Testis (tissue), 2 donors: ENCODE data around the gene FAM20B.

ENCODE experiments used
- POLR2A ChIP-seq: fragments of 450-650 bp; IDR thresholded peaks from one replicate; pipeline ENCODE4 v1.6.1; 2017; ENCODE audit warnings: antibody characterized with exemption, mild to moderate bottlenecking, moderate library complexity
- TF ChIP-seq, protein P1 (sequence below), 3 experiments: fragments of 450-650 bp in 2 of 3; fragments of 200-600 bp in 1 of 3; sonication (generic) in 1 of 3; IDR thresholded peaks; one replicate each; pipeline ENCODE4 v1.5.1; 2016 to 2019; ENCODE audit warnings: antibody characterized with exemption in 3 of 3, mild to moderate bottlenecking in 2 of 3, moderate library complexity in 1 of 3

DNA sequence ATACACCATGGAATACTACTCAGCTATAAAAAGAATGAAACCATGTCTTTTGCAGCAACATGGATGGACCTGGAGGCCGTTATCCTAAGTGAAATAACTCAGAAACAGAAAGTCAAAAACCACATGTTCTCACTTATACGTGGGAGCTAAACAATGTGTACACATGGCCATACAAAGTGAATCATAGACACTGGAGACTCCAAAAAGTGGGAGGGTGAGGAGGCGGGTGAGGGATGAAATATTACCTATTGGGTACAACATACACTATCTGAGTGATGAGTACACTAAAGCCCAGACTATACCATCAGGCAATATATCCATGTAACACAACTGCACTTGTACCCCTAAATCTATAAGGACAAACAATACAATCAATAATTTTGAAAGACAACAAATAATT, 39.5 kb upstream of the FAM20B start:
- TF ChIP-seq, protein P1, sequence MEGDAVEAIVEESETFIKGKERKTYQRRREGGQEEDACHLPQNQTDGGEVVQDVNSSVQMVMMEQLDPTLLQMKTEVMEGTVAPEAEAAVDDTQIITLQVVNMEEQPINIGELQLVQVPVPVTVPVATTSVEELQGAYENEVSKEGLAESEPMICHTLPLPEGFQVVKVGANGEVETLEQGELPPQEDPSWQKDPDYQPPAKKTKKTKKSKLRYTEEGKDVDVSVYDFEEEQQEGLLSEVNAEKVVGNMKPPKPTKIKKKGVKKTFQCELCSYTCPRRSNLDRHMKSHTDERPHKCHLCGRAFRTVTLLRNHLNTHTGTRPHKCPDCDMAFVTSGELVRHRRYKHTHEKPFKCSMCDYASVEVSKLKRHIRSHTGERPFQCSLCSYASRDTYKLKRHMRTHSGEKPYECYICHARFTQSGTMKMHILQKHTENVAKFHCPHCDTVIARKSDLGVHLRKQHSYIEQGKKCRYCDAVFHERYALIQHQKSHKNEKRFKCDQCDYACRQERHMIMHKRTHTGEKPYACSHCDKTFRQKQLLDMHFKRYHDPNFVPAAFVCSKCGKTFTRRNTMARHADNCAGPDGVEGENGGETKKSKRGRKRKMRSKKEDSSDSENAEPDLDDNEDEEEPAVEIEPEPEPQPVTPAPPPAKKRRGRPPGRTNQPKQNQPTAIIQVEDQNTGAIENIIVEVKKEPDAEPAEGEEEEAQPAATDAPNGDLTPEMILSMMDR (IDR thresholded peaks at IDR 0.05), result no peak
- TF ChIP-seq POLR2A, result no peak
